PC-9 (cell line): Measurements from ENCODE around the gene MACROD2. TPM values are rescaled to one million over a fixed set of nuclear protein-coding genes. Genes with fewer than 3 reads are reported as not detected.

Source experiments
- BruUV-seq: library from RNA; stranded (reverse); fragments of 400-500 nt; replicated peaks from 2 replicates; lab custom pipeline; 2021; lab: Mats Ljungman, UMichigan
- CTCF ChIA-PET: fragments of 300-600 bp; sonication (Branson Sonifier 250); formaldehyde crosslinking; loops from one replicate; lab custom pipeline; 2022; ENCODE audit warnings: antibody characterized with exemption; lab: Charles Lee
- POLR2A ChIA-PET: fragments of 300-600 bp; sonication (Branson Sonifier 250); formaldehyde crosslinking; loops from one replicate; lab custom pipeline; 2022; ENCODE audit warnings: antibody characterized with exemption; ENCODE audit not compliant: unreplicated experiment; lab: Charles Lee
- DNase-seq, 2 experiments: peaks; one replicate each; pipeline versions ENCODE4 v3.0.0 to v3.0.0-alpha.2; 2015 to 2022; ENCODE audit warnings: mixed read lengths in 1 of 2
- H2AFZ ChIP-seq: fragments of 200-600 bp; sonication (generic); 2 replicates; pipeline ENCODE4 v1.8.1; 2017; ENCODE audit warnings: antibody characterized with exemption
- H3F3A ChIP-seq: fragments of 200-600 bp; sonication (generic); 2 replicates; pipeline ENCODE4 v1.8.1; 2017; ENCODE audit warnings: antibody characterized with exemption, mild to moderate bottlenecking, low read depth; ENCODE audit not compliant: insufficient read depth
- H3K27ac ChIP-seq: fragments of 200-600 bp; sonication (generic); 2 replicates; pipeline ENCODE4 v1.6.1; 2016; ENCODE audit warnings: mixed run types
- H3K27me3 ChIP-seq: fragments of 200-600 bp; sonication (generic); 2 replicates; pipeline ENCODE4 v1.6.1; 2016; ENCODE audit warnings: low read depth, mixed run types; ENCODE audit not compliant: insufficient read depth
- H3K36me3 ChIP-seq: fragments of 200-600 bp; sonication (generic); 2 replicates; pipeline ENCODE4 v1.6.1; 2016; ENCODE audit warnings: low read depth, mixed run types
- H3K4me1 ChIP-seq: fragments of 200-600 bp; sonication (generic); replicated peaks from 2 replicates; pipeline ENCODE4 v1.6.1; 2016; ENCODE audit warnings: mixed run types; ENCODE audit not compliant: insufficient read depth
- H3K4me2 ChIP-seq: fragments of 200-600 bp; sonication (generic); 2 replicates; pipeline ENCODE4 v1.6.1; 2017; ENCODE audit warnings: mixed run types
- H3K4me3 ChIP-seq: fragments of 200-600 bp; sonication (generic); 2 replicates; pipeline ENCODE4 v1.6.1; 2016; ENCODE audit warnings: mixed run types
- H3K79me2 ChIP-seq: fragments of 200-600 bp; sonication (generic); 2 replicates; pipeline ENCODE4 v1.6.1; 2017; ENCODE audit warnings: low read depth, mixed run types
- H3K9me2 ChIP-seq: fragments of 200-600 bp; sonication (generic); 2 replicates; pipeline ENCODE4 v1.8.1; 2017; ENCODE audit warnings: mild to moderate bottlenecking; ENCODE audit not compliant: insufficient read depth
- H3K9me3 ChIP-seq: fragments of 200-600 bp; sonication (generic); 2 replicates; pipeline ENCODE4 v1.8.1; 2016; ENCODE audit warnings: low read depth; ENCODE audit not compliant: insufficient read depth
- H4K20me1 ChIP-seq: fragments of 200-600 bp; sonication (generic); 2 replicates; pipeline ENCODE4 v1.8.1; 2017; ENCODE audit not compliant: insufficient read depth
- EZH2 ChIP-seq: fragments of 200-600 bp; sonication (generic); IDR thresholded peaks from 2 replicates; pipeline ENCODE4 v1.8.0; 2017; ENCODE audit warnings: antibody characterized with exemption, low read depth
- intact Hi-C: fragments of 100-400 bp; cut with micrococcal nuclease; formaldehyde crosslinking; loops from one replicate; pipeline ENCODE4 v1.10.0; 2022; ENCODE audit not compliant: unreplicated experiment
- total RNA-seq: library from RNA; stranded (reverse); gene quantifications from 2 replicates; pipeline ENCODE4 v1.2.3, GENCODE V29; 2021
- TF ChIP-seq, protein P1 (sequence below): fragments of 200-600 bp; sonication (generic); conservative IDR thresholded peaks from 2 replicates; pipeline ENCODE4 v1.6.1; 2017; ENCODE audit warnings: mixed run types, antibody characterized with exemption, mild to moderate bottlenecking, moderate library complexity

MACROD2 gene
- total RNA-seq, 1 experiment from 2014 or later: 11.4 TPM

DNA sequence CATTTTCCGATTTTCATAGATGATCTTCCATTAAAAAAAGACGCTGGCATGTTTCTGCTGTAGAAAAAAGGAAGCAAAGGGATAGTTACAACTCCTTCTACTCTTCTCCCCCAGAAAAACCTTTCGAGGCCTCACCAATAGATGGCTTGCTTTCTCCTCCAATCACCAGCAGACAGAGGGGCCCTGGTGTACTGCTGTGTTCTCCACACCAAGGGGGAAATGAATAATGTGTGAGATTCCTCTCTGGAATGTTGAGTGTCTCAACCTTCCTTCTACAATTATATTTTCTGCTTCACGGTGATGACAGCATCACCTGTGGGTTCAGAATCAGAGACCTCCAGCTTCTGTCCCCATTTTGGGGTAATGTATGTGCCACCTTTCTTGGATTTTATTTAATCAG, 527.8 kb downstream of the MACROD2 start:
- no peak for DNase-seq
- no TSS peak for BruUV-seq
- H3K4me2 ChIP-seq: no peak overlapping the region
- no peaks in the 10 kb centered on the region for H3K79me2 ChIP-seq
- H3K4me3 ChIP-seq: no peak overlapping the region
- H4K20me1 ChIP-seq: no peaks in the 10 kb centered on the region
- POLR2A ChIA-PET: no interaction called here
- H3K4me1 ChIP-seq: no peaks in the 10 kb centered on the region
- no peak overlapping the region for H2AFZ ChIP-seq
- H3K27me3 ChIP-seq: no peaks in the 10 kb centered on the region
- intact Hi-C loops: no loop called here
- H3K9me3 ChIP-seq: no peaks in the 10 kb centered on the region
- no peaks in the 10 kb centered on the region for H3F3A ChIP-seq
- TF ChIP-seq, protein P1, sequence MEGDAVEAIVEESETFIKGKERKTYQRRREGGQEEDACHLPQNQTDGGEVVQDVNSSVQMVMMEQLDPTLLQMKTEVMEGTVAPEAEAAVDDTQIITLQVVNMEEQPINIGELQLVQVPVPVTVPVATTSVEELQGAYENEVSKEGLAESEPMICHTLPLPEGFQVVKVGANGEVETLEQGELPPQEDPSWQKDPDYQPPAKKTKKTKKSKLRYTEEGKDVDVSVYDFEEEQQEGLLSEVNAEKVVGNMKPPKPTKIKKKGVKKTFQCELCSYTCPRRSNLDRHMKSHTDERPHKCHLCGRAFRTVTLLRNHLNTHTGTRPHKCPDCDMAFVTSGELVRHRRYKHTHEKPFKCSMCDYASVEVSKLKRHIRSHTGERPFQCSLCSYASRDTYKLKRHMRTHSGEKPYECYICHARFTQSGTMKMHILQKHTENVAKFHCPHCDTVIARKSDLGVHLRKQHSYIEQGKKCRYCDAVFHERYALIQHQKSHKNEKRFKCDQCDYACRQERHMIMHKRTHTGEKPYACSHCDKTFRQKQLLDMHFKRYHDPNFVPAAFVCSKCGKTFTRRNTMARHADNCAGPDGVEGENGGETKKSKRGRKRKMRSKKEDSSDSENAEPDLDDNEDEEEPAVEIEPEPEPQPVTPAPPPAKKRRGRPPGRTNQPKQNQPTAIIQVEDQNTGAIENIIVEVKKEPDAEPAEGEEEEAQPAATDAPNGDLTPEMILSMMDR: no peak
- no peak for TF ChIP-seq EZH2
- CTCF ChIA-PET: no interaction called here
- no peak overlapping the region for H3K27ac ChIP-seq
- no peaks in the 10 kb centered on the region for H3K9me2 ChIP-seq
- no peaks in the 10 kb centered on the region for H3K36me3 ChIP-seq

DNA sequence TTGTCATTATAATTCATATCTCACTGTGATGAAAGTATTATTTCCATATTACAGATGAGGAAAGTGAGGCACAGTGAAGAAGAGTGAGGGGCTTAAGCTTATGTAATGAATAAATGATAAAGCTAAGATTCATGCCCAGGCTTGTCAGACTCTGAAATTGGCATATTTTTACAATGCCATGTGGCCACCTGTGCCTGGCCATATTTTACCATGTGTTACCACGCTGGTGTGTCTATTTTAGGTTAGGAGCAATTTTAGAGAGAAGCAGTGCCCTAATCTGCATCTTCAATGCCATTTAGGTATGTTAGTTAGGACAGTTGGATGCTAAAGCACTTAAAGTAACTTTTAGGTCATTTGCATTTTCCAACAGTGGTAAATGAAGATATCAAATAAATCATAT, 530.1 kb downstream of the MACROD2 start:
- BruUV-seq: no TSS peak
- no peaks in the 10 kb centered on the region for H4K20me1 ChIP-seq
- no peaks in the 10 kb centered on the region for H3K27me3 ChIP-seq
- no peak overlapping the region for H3K27ac ChIP-seq
- H3K4me3 ChIP-seq: no peak overlapping the region
- H3K4me1 ChIP-seq: no peaks in the 10 kb centered on the region
- no peaks in the 10 kb centered on the region for H3F3A ChIP-seq
- H3K4me2 ChIP-seq: no peak overlapping the region
- no peak for DNase-seq
- H2AFZ ChIP-seq: no peak overlapping the region
- CTCF ChIA-PET: no interaction called here
- no peaks in the 10 kb centered on the region for H3K9me2 ChIP-seq
- TF ChIP-seq, protein P1: no peak
- TF ChIP-seq EZH2: no peak
- POLR2A ChIA-PET: no interaction called here
- no peaks in the 10 kb centered on the region for H3K79me2 ChIP-seq
- no peaks in the 10 kb centered on the region for H3K9me3 ChIP-seq
- intact Hi-C loops: no loop called here
- no peaks in the 10 kb centered on the region for H3K36me3 ChIP-seq

DNA sequence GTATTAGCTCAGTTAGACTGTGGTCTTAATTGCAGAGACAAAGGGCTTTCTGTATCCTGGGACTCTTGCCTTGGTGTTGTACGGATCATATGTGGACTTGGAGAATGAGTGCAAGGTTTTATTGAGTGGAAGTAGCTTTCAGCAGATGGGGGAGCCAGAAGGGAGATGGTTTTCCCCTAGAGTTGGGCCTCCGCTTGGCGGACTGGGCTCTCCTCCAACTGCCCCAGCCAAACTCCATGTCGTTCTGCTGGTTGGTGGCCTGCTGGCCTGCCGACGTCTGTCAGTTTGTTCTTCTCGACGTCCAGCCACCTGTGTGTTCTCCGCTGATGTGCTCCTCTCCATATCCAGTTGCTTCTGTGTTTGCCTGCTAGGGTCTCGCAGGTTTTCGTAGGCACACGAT, 531.6 kb downstream of the MACROD2 start:
- Histone ChIP-seq H3K4me2 (no peak overlapping the region), H3K4me3 (no peak overlapping the region), H3K79me2 (no peaks in the 10 kb centered on the region), H3K9me3 (no peaks in the 10 kb centered on the region), H3K27me3 (no peaks in the 10 kb centered on the region), H3K36me3 (no peaks in the 10 kb centered on the region), H3K9me2 (no peaks in the 10 kb centered on the region), H3K27ac (no peak overlapping the region), H3F3A (no peaks in the 10 kb centered on the region), H4K20me1 (no peaks in the 10 kb centered on the region), H2AFZ (no peak overlapping the region), H3K4me1 (no peaks in the 10 kb centered on the region)
- intact Hi-C loops: no loop called here
- no TSS peak for BruUV-seq
- ChIA-PET POLR2A (no interaction called here), CTCF (no interaction called here)
- no peak for DNase-seq
- TF ChIP-seq, protein P1: no peak
- TF ChIP-seq EZH2: no peak
